HG03066 (cell line): ENCODE measurements around the gene MLX.
"Not testable (repeated sequence)": the region's sequence is repeated elsewhere in the genome, so short reads cannot be mapped to it uniquely, and the experiment has no call there.

ENCODE experiments used
- ATAC-seq: cut with Tn5 transposase; IDR thresholded peaks from one replicate; pipeline ENCODE4 v1.9.1; 2021; ENCODE audit warnings: low read depth; ENCODE audit not compliant: unreplicated experiment

MLX gene

DNA sequence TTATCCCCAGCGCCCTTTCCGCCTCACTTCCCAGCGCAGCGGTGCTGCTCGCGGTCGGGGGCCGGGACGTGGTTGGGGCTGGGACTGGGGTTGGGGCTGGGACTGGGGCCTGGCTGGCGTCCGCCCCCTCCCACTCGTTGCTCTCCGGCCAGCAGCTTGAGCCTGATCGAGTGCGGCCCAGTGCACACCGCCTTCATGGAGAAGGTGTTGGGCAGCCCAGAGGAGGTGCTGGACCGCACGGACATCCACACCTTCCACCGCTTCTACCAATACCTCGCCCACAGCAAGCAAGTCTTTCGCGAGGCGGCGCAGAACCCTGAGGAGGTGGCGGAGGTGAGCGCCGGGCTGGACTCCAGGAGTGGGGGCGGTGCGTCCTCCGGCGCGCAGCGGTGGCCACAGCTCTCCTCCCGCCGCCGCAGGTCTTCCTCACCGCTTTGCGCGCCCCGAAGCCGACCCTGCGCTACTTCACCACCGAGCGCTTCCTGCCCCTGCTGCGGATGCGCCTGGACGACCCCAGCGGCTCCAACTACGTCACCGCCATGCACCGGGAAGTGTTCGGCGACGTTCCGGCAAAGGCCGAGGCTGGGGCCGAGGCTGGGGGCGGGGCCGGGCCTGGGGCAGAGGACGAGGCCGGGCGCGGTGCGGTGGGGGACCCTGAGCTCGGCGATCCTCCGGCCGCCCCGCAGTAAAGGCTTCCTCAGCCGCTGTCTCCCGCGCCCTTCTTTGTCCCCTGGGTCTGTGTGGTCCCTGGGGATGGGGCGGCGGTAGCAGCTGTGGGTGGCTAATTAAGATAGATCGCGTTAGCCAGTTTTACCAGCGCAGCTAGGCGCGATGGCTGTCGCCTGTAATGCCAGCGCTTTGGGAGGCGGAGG is 12.4 kb upstream of the MLX start:
- peak; percentile 60 for ATAC-seq

DNA sequence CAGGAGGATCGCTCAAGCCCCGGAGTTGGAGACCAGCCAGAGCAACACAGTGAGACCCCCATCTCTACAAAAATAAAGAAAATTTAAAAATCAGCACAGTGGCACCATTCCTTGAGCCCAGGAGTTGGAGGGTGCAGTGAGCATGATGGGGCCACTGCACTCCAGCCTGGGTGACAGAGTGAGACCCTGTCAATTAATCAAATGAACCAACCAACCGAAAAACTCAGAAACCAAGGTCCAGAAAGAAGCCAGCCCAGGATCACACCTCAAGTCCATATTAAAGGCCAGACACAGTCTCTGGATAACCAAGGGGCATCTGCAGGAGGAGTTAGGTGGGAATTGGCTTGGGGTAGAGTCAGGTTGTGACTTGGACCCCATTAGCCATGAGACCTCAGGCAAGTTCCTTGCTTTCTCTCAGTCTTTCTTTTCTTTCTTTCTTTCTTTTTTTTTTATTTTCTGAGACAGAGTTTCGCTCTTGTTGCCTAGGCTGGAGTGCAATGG is 11.7 kb upstream of the MLX start:
- no peak for ATAC-seq

- not testable (repeated sequence) for ATAC-seq
Measured at GRCh38 chr17:42555961-42556617, 10.8 kb upstream of the MLX start.

- no peak for ATAC-seq
Measured at GRCh38 chr17:42559075-42559474, 7.8 kb upstream of the MLX start.

- ATAC-seq = no peak
Measured at GRCh38 chr17:42560246-42560645, 6.7 kb upstream of the MLX start.

DNA sequence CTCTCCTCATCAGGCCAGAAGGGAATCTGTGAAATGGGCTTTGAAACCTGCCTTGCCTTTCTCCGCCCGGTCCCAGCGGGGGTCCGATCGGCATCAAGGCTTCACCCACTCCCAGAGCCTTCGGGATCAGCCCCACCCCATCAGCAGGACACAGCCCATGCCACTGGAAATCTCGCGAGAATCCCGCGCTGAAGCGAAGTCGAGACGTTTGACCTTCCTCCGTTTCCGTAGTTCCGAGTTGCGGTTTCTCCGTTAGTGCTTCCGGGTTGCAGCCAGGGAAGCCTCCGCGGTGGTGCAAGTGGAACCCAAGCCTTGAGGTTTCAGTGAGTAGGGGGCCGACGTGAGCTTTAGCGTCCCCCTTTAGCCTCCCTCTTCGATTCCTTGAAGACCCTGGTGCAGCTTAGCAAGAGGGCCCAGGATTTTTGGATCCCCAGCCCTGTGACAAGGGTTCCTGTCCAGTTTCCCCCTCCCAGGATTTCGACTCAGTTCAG is 5.0 kb upstream of the MLX start, which contains the start of gene COASY:
Gene COASY (plus strand): TSS at position 252 of the 491 bp plus-strand sequence. CDS start 475 bp downstream, outside the sequence.
- no peak for ATAC-seq

DNA sequence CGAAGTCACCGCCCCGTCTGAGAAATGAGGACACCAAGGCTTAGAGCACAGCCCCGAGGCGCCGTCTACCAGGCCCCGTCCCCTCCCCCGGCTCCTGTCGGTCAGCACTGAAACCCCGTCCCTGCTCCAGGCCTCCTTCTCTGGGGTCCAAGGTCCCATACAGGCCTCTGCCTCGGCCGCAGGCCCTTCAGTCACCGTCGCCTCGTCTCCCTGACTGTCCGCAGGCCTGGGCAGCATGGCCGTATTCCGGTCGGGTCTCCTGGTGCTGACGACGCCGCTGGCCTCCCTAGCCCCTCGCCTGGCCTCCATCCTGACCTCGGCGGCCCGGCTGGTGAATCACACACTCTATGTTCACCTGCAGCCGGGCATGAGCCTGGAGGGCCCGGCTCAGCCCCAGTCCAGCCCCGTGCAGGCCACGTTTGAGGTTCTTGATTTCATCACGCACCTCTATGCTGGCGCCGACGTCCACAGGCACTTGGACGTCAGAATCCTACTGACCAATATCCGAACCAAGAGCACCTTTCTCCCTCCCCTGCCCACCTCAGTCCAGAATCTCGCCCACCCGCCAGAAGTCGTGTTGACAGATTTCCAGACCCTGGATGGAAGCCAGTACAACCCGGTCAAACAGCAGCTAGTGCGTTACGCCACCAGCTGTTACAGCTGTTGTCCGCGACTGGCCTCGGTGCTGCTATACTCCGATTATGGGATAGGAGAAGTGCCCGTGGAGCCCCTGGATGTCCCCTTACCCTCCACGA is 4.3 kb upstream of the MLX start:
- ATAC-seq = no peak

- no peak for ATAC-seq
Measured at GRCh38 chr17:42563143-42563509, 3.8 kb upstream of the MLX start.

DNA sequence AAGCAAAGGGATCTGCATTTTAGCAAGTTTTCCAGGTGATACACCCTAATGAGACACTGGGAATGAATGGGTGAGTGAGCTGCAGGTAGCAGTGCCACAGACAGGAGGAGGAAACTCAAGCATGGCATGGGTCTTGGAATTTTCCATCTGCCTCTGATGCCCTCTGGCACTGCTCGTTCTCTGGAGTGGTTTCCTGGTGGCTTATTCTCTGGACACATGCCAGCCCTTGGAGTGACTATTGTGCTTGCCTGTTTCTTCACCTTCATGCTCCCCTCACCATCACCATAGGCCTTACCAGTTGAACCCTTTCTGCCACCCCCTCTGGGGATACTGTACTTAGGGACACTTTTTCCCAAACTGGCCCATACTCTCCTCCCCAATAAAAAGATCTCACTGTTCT is 3.4 kb upstream of the MLX start:
- no peak for ATAC-seq

DNA sequence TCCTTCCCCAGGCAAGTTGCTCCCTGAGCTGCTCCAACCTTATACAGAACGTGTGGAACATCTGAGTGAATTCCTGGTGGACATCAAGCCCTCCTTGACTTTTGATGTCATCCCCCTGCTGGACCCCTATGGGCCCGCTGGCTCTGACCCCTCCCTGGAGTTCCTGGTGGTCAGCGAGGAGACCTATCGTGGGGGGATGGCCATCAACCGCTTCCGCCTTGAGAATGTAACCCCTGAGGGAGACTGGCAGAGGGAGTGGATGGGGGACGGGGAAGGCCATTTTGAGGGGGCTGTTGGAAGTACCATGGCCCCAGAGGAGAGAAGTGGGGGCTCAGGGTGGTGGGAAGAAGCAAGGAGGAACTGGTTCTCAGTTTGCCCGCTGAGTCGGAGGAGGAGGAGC is 3.0 kb upstream of the MLX start:
- ATAC-seq = no peak

DNA sequence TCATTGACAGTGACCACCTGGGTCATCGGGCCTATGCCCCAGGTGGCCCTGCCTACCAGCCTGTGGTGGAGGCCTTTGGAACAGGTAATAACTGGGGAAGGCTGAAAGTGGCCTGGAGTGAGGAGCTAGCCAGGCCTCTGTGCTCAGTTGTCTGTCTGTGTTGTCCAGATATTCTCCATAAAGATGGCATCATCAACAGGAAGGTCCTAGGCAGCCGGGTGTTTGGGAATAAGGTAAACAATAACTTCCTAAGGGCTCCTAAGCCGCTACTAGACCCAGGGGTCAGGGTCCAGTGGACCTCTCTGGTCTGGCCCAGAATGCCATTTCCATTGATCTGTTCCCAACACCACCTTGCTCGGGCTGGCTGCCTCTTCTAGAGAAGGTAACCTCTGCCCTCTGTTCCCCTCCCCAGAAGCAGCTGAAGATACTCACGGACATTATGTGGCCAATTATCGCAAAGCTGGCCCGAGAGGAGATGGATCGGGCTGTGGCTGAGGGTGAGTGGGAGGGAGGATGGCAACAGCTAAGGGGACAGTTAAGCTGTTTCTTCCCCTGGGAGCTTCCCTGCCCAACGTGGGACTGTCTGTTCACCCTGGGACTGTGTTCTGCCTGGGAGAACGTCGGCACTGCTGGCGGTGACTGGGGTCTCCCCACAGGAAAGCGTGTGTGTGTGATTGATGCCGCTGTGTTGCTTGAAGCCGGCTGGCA is 1.9 kb upstream of the MLX start:
- ATAC-seq = no peak

- ATAC-seq = no peak
Measured at GRCh38 chr17:42565523-42566214, 1.2 kb upstream of the MLX start.

GRCh38 chr17:42566215-42566882 is 551 bp upstream of the MLX start:
- ATAC-seq = no peak

DNA sequence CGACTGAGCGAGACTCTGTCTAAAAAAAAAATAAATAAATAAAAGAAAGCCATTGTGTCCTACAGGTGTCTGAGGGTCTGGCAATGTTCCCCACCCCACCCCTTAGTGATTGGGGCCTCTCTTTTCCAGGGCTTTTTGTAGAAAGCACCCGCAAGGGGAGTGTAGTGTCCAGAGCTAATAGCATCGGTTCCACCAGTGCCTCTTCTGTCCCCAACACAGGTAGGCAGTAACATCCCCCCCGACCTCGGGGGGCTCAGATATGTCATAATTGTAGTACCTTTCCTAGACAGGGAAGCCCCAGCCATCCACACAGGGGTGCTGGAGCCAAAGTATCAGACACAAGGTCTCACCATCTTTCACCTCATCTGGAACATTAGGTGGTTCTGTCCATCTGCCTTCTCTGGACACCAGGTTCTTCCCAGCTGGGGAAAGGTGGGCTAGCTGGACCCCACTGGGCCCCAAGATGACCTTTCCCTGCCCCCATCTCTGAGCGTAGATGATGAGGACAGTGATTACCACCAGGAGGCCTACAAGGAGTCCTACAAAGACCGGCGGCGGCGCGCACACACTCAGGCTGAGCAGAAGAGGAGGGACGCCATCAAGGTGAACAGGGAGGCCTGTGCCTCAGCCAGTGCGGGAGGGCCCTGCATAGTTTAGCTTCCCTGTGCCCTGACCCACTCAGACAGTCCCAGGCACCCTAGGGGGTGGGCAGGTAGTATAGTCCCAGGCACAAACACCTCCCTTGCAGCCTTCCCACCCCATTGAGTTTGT is 1.6 kb downstream of the MLX start:
- no peak for ATAC-seq

DNA sequence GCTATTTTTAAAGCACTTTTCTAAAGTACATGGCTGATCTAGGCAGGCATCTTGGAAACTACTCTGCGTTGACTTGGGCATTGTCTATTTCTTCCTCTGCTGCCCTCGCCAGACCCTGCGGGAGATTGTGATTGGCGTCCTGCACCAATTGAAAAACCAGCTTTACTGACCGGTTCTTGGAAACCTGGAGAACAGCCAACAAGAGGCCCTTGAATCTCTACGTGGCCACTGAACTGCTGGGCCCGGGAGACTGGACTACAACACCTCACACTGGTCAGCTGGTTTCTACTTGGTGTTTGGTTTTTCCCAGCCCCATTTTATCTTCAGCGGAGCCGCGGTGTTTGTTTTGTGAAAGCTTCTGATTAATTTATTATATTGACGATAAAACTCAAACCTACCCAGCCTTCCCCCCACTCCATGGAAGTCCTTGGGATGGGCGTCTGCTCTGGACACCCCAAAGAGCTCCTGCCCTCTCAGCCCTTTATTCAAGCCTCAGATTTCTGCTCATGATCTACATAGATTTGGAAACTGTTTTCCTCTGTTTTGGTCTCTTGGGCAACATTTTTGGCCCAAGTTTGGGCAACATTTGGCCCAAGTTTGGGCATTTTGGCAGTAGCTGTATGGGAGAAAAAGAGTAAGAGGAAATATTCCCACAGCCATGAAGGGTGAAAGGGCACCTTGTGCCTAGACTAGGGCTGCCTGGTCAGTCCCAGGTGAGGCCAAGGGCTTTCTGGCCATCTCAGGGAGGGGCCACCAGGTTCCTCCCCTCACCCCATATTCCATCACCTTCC is 4.7 kb downstream of the MLX start:
- no peak for ATAC-seq

- no peak for ATAC-seq
Measured at GRCh38 chr17:42573095-42573494, 6.2 kb downstream of the MLX start.

- no peak for ATAC-seq
Measured at GRCh38 chr17:42574463-42574862, 7.6 kb downstream of the MLX start.

DNA sequence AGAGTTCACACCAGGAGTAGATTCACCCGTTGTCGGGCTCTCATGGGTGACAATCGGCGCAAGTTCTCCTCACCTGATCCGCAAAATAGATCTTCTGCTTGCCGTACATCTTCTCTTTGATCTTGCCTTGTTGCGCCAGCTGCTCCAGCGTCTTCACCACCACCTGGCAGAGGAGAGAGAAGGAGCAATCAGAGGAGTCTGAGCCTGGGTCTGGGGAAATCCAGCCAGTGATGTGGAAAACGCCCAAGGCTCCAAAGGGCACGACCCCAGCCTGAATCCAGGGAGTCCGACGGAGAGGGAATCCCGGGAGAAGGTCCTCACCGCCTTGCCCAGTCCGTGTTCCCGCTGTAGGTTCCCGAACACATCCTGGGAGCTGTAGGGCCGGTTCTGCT is 10.2 kb downstream of the MLX start:
- ATAC-seq = no peak
